Glomerular visceral epithelial cell (primary cell): ENCODE results near the gene HLTF.
"Not testable (repeated sequence)": the region's sequence is repeated elsewhere in the genome, so short reads cannot be mapped to it uniquely, and the experiment has no call there.

Experiments used
- DNase-seq: peaks from one replicate; pipeline ENCODE4 v3.0.0-alpha.2; 2016; ENCODE audit errors: extremely low spot score

HLTF gene

DNA sequence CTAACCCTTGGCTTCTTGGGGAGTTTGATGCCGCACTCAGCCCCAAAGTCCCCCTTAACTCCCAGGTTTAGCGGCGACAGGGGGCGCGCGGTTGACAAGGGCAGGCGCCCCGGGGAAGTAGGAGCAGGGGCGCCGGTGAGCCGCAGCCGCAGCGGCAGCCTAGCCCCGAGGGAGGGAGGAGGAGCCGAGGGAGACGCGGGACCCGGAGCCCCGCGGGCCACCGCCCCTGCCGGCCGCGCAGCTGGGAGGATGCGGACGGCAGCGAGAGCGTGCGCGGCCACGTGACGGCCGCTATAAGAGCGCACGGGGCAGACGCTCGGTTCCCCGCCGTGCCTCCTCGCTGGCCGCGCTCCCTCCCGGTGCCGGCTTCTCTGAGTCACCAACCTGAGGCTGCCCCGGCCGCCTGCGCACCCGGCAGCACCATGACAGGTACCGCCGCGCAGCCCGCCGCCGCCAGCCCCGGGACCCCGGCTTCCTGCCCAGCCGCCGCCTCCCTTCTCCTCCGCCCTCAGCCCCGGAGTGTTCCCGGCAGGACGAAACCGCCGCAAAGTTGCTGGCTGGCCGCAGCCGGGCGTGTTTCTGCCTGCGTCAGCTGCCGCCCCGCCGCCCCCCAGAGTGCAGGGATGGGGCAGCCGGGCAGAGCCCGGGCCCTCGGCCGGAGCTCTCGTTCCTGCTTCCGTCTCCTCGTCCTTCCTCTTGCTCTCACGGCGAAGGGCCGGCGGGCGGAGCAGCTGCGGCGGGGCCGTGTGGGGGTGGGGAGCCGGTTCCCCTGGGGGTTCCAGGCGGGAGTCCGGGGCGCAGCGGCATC is 94.9 kb downstream of the HLTF start, which contains the start of gene GYG1:
Gene GYG1, plus strand, starts transcription at position 322 of the 808 bp plus-strand sequence. Its CDS starts 101 bp downstream, at position 423.
- peak; percentile 83 for DNase-seq

GRCh38 chr3:148990236-148990635 is 96.1 kb downstream of the HLTF start:
- DNase-seq, result no peak

- not testable (repeated sequence) for DNase-seq
These were observed 98.8 kb downstream of the HLTF start for GRCh38 chr3:148987551-148987950.

GRCh38 chr3:148981273-148981672 is 105.1 kb downstream of the HLTF start:
- no peak for DNase-seq
